Measurements from ENCODE around the gene TTLL1.
"Not testable (repeated sequence)": the region's sequence is repeated elsewhere in the genome, so short reads cannot be mapped to it uniquely, and the experiment has no call there.

Gene TTLL1

GRCh38 chr22:43013355-43014315 is 75.6 kb downstream of the TTLL1 start:
- no peak for DNase-seq (ENCODE audit: low read depth)

DNA sequence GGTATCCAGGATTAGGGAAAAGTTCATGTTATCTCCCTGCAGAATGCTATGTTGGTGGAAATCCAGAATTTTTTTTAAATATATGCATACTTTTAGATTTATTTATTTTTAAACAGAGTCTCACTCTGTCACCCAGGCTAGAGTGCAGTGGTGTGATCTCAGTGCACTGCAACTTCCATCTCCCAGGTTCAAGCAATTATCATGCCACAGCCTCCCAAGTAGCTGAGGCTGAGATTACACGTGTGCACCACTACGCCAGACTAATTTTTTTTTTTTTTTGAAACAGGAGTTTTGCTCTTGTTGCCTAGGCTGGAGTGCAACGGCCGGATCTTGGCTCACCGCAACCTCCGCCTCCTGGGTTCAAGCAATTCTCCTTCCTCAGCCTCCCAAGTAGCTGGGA is 76.8 kb downstream of the TTLL1 start:
- DNase-seq (ENCODE audit: low read depth) = no peak

GRCh38 chr22:43011079-43011478 is 78.1 kb downstream of the TTLL1 start:
- no peak for DNase-seq (ENCODE audit: low read depth)

GRCh38 chr22:43009444-43009843 is 79.7 kb downstream of the TTLL1 start:
- DNase-seq (ENCODE audit: low read depth) = no peak

GRCh38 chr22:43008921-43009320 is 80.3 kb downstream of the TTLL1 start:
- DNase-seq (ENCODE audit: low read depth) = no peak

- DNase-seq (ENCODE audit: low read depth) = no peak
Measured at GRCh38 chr22:43008509-43008908, 80.7 kb downstream of the TTLL1 start.

DNA sequence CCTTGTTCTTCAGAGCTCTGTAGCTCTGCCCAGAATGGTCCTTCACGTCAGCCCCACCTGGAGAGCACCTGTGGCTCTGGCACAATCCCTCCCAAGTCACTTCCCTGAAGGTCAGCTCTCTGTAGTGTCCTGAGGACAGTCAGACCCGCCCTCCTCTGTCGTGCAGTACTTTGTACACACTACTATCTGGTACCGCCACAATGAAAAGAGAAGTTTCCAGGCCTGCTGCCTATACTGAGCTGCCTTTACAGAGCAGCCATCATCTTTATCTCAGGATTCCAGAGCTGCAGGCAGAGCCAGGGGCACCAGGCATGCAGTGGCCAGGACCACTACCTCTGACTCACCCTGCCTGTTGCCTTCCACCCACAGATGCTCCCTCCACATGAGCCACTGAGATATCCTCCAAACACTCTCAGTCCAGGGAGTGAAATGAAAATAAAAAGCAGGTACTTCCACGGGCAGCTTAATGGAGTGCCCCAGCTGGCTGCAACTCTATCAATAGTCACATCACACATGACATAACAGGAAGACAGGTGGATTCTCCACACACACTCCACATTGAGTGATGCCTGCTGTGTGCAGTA is 81.6 kb downstream of the TTLL1 start:
- DNase-seq (ENCODE audit: low read depth) = no peak

GRCh38 chr22:43006753-43007152 is 82.4 kb downstream of the TTLL1 start:
- DNase-seq (ENCODE audit: low read depth) = no peak

GRCh38 chr22:43006016-43006505 is 83.1 kb downstream of the TTLL1 start:
- DNase-seq (ENCODE audit: low read depth) = no peak

GRCh38 chr22:43005106-43005505 is 84.1 kb downstream of the TTLL1 start:
- no peak for DNase-seq (ENCODE audit: low read depth)

- DNase-seq (ENCODE audit: low read depth) = no peak
Measured at GRCh38 chr22:43004362-43005035, 84.7 kb downstream of the TTLL1 start.

DNA sequence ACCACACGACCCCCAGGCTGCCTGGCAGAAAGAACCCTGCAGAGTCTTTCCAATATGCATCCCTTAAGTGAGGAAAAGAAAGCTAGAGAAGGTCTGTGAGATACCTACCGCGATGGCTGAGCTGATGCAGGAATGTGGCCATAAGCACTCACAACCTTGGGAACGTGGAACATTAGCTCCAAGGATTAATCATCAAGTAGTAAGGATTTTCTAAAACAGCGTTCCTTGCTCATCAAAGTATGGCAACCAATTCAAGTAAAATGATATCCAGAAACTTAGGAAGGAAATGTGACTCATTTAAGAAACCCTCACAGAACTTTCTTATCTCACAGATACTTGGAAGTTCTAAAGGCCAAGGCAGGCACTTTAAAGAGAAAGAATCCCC is 87.0 kb downstream of the TTLL1 start:
- DNase-seq (ENCODE audit: low read depth) = no peak

GRCh38 chr22:43001271-43002201 is 87.7 kb downstream of the TTLL1 start:
- DNase-seq (ENCODE audit: low read depth) = no peak

DNA sequence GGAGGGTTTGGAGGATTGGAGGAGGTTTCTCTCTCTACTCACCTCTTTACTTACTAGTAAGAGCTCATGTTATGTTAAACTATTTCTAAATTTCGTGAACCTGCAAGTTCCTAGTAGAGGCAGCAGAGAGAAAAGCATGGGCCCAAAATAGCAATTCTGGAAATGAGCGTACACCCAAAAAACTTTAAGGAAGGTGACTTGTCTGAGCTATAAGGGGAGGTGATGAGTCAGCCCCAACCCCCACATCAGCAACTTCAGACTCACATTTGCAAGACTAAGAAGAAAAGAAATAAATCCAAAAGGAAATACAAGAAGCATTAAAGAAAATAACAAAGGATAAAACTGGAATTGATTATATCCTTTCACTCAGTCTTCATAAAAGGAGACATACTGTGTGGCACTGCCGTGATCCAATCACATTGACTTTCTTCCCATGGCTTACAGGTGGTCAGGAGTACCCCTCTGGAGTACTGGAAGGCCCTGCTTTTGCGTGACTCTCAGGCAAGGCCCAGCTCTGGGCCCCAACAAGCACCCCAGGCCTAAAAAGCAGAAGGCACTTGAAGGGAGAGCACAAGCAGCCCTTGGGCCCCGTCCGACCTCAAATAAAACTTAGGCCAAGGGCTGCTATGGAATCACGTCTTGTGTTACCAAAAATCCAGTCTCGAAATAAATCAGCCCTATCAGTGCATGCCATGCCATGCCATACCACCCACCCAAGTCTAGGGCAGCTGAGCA is 88.6 kb downstream of the TTLL1 start:
- DNase-seq (ENCODE audit: low read depth) = peak; percentile 13

DNA sequence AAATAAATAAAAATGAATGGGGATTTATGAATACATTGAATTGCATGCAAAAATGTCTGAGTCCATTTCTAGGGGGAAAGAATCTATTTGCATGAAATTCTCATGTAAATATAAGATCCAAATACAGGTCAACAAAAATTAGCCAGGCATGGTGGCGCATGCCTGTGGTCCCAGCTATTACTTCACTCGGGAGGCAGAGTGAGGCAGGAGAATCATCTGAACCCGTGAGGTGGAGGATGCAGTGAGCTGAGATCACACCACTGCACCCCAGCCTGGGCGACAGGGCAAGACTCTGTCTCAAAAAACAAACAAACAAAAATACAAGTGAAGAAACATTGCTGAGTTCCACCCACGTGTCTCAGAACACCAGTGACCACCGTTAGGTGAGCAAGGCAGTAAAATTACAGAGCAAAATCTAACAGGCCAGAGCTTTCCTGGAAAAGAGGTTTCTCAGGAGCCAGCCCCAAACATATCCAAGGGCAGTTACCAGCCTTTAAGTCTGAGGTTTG is 91.6 kb downstream of the TTLL1 start:
- no peak for DNase-seq (ENCODE audit: low read depth)

DNA sequence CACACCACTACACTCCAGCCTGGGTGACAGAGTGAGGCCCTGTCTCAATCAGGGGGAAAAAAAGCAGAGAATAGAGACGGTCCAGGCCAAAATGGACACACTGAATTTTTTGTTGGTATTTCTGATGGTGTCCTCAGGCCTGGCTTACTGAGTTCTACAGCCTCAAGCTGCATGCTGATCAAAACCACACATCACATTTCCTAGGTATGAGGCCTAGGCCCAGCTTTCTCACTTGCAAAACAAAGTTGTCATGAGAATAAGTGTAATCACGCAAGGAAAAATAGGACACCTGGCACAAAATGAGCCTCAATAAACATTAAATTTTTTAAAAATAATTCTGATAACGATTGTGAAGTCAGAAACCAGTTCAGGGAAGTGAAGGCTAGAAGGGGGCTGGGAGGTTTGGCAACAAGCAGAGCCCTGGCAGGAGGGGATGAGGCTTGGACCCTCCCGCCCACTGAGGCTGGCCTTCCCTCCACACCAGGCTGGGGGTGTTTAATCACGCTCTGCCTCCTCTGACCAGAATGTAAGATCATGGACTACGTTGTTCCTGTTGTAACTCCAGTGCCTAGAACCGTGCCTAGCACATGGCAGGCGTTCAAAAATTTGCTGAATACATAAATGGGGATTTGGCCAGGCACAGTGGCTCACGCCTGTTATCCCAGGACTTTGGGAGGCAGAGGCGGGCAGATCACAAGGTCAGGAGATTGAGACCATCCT is 92.4 kb downstream of the TTLL1 start:
- DNase-seq (ENCODE audit: low read depth) = no peak

DNA sequence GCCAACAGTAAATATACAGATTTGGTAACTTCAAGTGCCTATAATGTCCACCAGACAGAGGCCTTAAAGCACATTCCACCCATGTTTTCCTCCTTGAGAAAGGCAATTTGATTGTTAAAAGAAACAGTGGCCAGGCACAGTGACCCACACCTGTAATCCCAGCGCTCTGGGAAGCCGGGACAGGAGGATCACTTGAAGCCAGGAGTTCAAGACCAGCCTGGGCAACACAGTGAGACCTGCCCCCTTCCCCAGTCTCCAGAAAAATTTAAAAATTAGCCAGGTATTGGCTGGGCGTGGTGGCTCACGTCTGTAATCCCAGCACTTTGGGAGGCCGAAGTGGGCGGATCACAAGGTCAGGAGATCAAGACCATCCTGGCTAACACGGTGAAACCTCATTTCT is 93.5 kb downstream of the TTLL1 start:
- DNase-seq (ENCODE audit: low read depth) = not testable (repeated sequence)

DNA sequence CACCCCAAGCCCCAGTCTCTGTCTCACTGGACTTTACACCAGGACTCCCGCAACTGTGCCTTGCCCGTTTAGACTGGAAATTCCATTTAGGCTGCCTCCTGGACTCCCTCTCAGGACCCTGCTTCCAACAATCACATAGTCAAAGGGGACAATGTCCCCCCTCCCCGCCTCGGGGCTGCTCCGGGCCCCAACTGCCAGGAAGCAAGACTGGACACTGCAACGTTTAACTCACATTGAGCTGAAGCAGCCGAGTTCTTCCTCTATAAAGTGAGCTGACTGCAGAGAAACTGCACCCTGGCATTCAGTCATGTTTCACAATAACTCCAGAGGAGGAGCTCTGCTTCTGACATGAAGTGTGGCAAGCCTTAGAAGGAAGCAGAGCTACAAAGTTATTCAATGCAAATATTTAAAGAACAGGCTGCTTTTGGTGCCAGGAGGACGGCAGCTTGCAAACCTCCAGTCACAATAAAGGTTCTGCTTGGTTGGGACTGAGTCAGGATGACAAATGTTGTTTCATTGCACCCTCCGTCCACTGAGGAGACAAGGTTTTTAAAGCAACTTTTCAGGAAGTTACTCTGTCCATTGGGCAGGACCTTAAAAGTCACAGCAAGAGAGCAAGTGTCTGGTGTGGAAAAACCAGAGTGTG is 94.2 kb downstream of the TTLL1 start:
- no peak for DNase-seq (ENCODE audit: low read depth)

DNA sequence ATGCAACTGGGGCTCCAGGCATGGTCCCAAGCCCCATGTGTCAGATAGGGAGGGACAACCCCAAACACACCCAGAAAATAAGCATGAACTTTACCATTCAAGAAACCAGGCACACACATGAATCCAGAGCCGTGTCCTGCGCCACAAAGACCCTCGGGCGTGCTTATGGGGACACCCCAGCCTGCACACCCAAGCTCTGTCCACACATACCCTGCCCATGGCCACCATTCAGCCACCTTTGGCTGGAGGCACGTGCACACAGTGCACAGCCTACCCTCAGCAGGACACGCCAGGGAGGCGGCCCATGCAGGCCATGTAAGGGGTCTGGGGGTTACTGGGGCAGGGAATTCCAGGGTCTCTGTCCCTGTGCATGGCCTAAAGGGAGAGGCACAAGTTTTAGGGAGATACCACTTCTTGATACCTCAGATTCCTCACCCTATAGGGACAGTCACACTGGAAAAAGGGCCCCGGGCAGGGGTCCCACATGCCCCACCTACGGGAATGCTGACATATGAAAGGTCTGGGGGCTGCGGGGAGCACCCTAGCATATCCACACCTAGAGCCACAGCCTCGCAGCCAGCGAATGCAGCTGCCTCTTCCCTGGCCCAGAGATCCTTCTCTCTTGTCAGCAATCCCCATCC is 94.8 kb downstream of the TTLL1 start:
- no peak for DNase-seq (ENCODE audit: low read depth)
